IPS DF 6.9 (cell line): ENCODE data around the gene TAF4B.

Source experiments
- DNase-seq: peaks from one replicate; pipeline ENCODE4 v3.0.0-alpha.2; 2013; ENCODE audit warnings: low read depth, low spot score
- H3K27ac ChIP-seq: one replicate; pipeline ENCODE4 v1.5.1; 2013; ENCODE audit warnings: low read length, control low read depth
- H3K27me3 ChIP-seq: 2 replicates; pipeline ENCODE4 v1.6.1; 2013; ENCODE audit warnings: mild to moderate bottlenecking, low read length; ENCODE audit not compliant: control insufficient read depth, insufficient read depth
- H3K36me3 ChIP-seq: 2 replicates; pipeline ENCODE4 v1.6.1; 2013; ENCODE audit warnings: low read length; ENCODE audit not compliant: control insufficient read depth, insufficient read depth
- H3K4me1 ChIP-seq: 2 replicates; pipeline ENCODE4 v1.6.1; 2013; ENCODE audit warnings: low read length; ENCODE audit not compliant: control insufficient read depth, insufficient read depth
- H3K4me3 ChIP-seq: 2 replicates; pipeline ENCODE4 v1.5.1; 2013; ENCODE audit warnings: mild to moderate bottlenecking, low read length
- H3K9me3 ChIP-seq: 2 replicates; pipeline ENCODE4 v1.6.1; 2013; ENCODE audit warnings: low read length, inconsistent platforms; ENCODE audit not compliant: control insufficient read depth, insufficient read depth
- WGBS: extraction: QIAGEN DNeasy Blood & Tissue Kit; methylation state at CpG from one replicate; pipeline ENCODE4 v1.1.7; 2013; ENCODE audit warnings: mixed read lengths, missing lambda C conversion rate; ENCODE audit not compliant: insufficient read length, insufficient coverage; 5-methylcytosine and 5-hydroxymethylcytosine counted together

TAF4B gene

DNA sequence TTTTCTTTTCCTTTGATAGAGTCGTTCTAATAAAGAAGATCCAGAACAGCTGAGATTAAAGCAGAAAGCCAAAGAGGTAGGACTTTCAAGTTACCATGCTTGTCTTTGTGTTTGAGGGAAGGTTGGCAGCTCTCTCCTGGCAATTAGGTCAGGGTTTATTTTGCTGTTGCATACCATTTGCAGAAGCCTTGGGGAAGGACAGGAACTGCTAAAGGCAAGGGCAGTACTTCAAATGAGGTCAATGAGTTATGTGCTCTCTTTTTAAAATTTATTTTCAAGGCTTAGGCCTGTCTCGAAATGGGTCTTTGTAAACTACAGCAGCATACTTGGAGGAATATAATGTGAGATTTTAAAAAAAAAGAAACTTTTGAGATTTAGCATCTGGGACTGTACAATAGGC lies 108.9 kb downstream of the TAF4B start:
- Histone ChIP-seq H3K36me3 (0 out of 2 replicates have a peak, but pooled peaks cover 2% of the 10 kb centered on the region), H3K27me3 (no peaks in the 10 kb centered on the region), H3K9me3 (no peaks in the 10 kb centered on the region), H3K4me1 (no peaks in the 10 kb centered on the region), H3K27ac (no peak overlapping the region), H3K4me3 (no peak overlapping the region)
- WGBS: no CpG with 5 or more reads among the region's 2 CpGs
- no peak for DNase-seq

DNA sequence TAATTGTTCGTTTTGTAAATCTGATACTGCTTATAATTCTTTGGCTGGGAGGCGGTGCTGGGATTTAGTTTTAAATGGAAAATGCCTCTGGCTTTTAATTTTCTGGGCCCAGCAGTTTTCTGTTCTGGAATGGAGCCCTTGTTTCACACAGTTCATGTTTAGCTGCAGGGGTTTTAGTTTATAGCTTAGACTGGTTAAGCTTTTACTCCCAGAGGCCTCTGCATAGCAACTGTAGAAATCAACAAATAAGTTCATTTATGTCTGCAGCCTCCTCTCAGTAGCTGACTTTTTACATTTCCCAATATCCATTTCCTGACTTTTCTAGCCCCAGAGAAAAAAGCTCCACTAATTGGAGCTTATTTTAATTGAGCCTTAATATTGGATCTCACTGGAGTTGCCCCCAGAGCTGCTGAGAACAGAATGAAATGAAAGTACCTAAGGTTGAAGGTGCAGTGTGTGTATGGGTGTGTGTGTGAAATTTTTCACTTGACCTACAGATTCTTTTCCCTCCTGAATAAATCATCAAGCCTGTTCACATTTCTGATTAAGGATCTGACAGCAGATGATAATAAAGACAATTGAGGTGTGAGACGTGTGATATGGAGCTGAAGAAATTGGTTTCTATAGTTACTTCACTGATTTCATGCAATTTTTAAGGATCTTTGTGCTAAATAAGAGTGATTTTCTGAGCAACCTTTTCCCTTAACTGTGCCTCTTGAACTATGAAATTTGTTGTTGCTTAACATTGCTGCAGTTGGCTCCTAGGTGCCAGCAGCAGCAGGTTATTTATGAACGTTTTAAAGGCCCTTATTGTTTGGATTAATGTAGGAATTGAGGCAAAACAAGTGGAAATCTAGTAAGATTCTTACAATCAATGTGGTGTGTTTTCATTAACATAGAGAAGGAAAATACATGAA lies 109.6 kb downstream of the TAF4B start:
- Histone ChIP-seq H3K4me3 (no peak overlapping the region), H3K4me1 (no peaks in the 10 kb centered on the region), H3K36me3 (no peaks in the 10 kb centered on the region), H3K9me3 (no peaks in the 10 kb centered on the region), H3K27ac (no peak overlapping the region), H3K27me3 (no peaks in the 10 kb centered on the region)
- no peak for DNase-seq
- WGBS: no CpG with 5 or more reads among the region's 4 CpGs

DNA sequence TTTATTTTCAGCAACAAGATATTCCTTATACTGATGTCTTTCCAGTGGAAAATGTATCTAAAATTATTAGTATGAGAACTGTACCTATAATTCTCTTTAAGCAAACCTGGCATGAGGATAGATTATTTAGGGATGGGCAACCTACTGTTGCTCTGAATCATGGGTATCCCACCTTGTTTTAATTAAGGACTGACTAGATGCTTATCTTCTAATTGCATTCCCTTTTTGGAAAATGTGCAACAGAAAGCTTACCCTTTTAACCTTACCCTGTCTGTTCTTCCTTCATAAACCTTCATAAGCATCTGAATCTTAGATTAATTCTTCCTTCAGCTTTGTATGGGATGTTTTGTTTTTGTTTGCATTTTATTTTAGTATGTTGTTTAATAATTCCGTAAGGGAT lies 110.3 kb downstream of the TAF4B start:
- Histone ChIP-seq H3K27me3 (no peaks in the 10 kb centered on the region), H3K4me3 (no peak overlapping the region), H3K9me3 (no peaks in the 10 kb centered on the region), H3K36me3 (no peaks in the 10 kb centered on the region), H3K27ac (no peak overlapping the region), H3K4me1 (no peaks in the 10 kb centered on the region)
- no CpG with 5 or more reads among the region's 1 CpG for WGBS
- DNase-seq: no peak

DNA sequence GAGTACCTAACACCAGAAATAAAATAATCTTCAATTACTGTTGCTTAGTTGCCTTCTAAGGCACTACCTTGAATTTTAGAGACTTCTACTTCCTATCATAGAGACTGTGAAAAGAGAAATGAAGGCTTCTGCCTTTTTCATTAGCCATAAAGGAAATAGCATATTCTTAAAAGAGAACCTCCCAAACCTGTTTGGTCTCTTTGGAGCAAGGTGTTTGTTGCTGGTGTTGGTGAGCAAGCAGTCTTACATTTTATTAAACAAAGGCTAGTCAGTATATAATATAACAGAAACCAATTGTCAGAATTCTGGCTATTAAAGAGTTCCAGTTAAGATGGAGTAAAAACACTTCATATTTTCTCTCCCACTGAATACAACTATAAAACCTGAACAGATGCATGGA lies 116.4 kb downstream of the TAF4B start:
- Histone ChIP-seq H3K4me3 (no peak overlapping the region), H3K27ac (no peak overlapping the region), H3K9me3 (no peaks in the 10 kb centered on the region), H3K36me3 (0 out of 2 replicates have a peak, but pooled peaks cover 2% of the 10 kb centered on the region), H3K4me1 (no peaks in the 10 kb centered on the region), H3K27me3 (no peaks in the 10 kb centered on the region)
- no peak for DNase-seq

DNA sequence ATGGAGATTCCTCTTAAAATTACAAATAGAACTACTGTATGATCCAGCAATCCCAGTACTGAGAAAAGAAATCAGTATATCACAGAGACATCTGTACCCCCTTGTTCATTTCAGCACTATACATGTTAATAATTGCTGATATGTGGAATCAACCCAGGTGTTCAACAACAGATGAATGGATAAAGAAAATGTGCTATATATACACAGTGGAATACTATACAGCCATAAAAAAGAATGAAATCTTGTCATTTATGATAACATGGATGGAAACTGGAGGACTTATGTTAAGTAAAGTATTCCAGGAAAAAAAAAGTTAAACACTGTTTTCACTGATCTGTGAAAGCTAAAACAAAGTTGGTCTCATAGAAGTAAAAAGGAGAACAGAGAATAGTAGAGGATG lies 124.7 kb downstream of the TAF4B start:
- Histone ChIP-seq H3K27me3 (no peaks in the 10 kb centered on the region), H3K4me1 (no peaks in the 10 kb centered on the region), H3K36me3 (no peaks in the 10 kb centered on the region), H3K4me3 (no peak overlapping the region), H3K9me3 (no peaks in the 10 kb centered on the region), H3K27ac (no peak overlapping the region)
- no peak for DNase-seq

DNA sequence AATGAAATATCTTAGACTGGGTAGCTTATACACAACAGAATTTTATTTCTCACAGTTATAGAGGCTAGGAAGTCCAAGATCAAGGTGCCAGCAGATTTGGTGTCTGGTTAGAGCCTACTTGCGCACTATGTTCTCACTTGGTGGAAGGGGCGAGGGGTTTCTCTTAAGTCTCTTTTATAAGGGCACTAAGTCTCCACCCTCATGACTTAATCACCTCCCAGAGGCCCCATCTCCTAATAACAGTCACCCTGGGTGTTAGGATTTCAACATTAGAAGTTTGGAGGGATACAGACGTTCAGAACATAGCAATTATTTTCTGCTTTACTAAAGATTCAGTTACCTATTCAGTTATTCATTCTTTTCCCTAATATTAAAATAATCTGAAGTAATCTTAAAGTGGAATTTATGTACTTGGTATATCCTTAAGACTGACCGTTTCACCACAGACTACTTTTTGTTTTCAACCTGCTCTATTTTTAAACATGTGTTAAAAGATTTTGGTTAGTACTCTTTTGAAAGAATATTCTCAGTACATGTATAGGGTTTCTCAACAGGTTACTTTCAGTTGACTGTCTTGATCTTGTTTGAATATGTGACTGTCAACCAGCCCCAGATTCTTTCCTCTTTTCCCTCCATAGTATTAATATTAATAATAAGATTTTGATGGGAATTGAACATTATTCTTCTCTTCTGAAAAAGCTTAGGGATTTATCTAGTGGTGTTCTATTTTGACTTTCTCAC lies 130.0 kb downstream of the TAF4B start:
- H3K4me1 ChIP-seq: no peaks in the 10 kb centered on the region
- no peaks in the 10 kb centered on the region for H3K9me3 ChIP-seq
- no peak overlapping the region for H3K27ac ChIP-seq
- no peak overlapping the region for H3K4me3 ChIP-seq
- no CpG with 5 or more reads among the region's 4 CpGs for WGBS
- H3K36me3 ChIP-seq: no peaks in the 10 kb centered on the region
- no peak for DNase-seq
- H3K27me3 ChIP-seq: no peaks in the 10 kb centered on the region

DNA sequence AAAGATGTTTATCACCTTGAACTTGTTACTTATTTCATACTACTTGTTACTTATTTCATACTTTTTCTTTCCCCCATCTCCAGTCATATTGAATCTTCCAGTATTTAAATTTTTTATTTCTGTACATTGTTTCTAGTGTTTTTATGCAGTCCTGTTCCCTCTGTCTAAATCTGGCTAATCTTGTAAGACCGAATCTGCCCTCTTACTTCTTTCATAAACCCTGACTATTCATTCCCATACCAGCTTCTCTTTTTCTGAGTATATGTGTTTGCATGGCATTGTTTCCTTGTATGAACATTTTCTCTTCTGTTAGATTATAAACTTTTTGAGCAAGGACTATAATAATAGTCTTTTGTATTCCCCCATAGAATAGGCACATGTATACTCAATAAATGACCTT lies 131.7 kb downstream of the TAF4B start:
- Histone ChIP-seq H3K27ac (no peak overlapping the region), H3K36me3 (no peaks in the 10 kb centered on the region), H3K9me3 (no peaks in the 10 kb centered on the region), H3K4me3 (no peak overlapping the region), H3K4me1 (no peaks in the 10 kb centered on the region), H3K27me3 (no peaks in the 10 kb centered on the region)
- WGBS: no CpG with 5 or more reads among the region's 1 CpG
- DNase-seq: no peak

DNA sequence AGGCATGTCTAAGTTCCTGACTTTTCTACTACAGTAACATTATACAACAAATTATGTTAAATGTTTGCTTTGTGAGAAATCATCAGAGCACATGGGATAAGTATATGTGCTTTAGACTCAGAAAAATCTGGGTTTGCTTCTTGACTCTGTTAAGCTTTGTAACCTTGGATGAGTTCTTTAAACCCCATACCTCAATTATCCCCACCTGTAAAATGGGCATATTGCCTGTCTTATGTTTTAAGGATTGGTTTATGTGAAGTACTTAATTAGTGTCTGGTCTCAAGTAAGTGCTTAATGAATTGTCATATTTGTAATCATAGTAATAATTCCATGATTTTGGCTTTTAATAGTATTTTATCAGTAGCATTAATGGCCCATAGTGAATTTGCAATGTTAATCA lies 135.8 kb downstream of the TAF4B start:
- H3K36me3 ChIP-seq: no peaks in the 10 kb centered on the region
- no peaks in the 10 kb centered on the region for H3K27me3 ChIP-seq
- H3K27ac ChIP-seq: no peak overlapping the region
- H3K9me3 ChIP-seq: no peaks in the 10 kb centered on the region
- DNase-seq: no peak
- H3K4me3 ChIP-seq: no peak overlapping the region
- H3K4me1 ChIP-seq: no peaks in the 10 kb centered on the region

DNA sequence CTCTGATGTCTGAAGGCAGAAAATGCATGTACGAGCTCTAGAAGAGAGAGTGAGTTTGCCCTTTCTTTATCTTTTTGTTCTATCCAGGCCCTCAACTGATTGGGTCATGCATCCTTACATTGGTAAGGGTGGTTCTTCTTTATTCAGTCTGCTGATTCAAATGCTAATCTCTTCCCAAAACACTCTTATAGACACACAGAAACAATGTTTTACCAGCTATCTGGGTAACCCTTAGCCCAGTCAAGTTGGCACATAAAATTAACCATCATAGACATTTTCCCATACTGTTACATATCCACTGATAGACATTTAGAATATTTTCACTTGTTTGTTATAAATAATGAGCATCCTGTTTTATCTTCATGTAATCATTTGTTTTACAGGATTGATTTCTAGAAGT lies 141.2 kb downstream of the TAF4B start:
- Histone ChIP-seq H3K27me3 (no peaks in the 10 kb centered on the region), H3K36me3 (no peaks in the 10 kb centered on the region), H3K9me3 (no peaks in the 10 kb centered on the region), H3K4me3 (no peak overlapping the region), H3K27ac (no peak overlapping the region), H3K4me1 (no peaks in the 10 kb centered on the region)
- WGBS: no CpG with 5 or more reads among the region's 1 CpG
- no peak for DNase-seq

DNA sequence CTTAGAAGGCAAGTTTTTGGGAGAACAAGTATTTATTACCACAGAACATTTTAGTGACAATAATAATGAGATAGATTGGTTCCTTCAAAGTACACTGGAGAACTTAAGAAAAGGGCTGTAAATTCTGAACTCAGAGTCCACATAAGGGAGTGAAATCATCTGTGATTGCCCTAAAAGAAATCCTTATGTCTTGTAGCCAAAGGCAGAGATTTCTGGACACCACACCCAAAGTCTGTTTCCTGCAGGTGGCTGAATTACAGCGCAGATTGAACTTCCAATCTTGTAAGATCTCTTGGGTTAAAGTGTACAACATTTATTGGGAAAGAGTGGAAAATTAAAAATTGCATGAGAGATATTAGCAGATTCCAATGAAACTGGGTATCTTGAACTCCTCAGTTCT lies 143.8 kb downstream of the TAF4B start:
- H3K27me3 ChIP-seq: no peaks in the 10 kb centered on the region
- no peak for DNase-seq
- WGBS: no CpG with 5 or more reads among the region's 1 CpG
- H3K4me3 ChIP-seq: no peak overlapping the region
- no peak overlapping the region for H3K27ac ChIP-seq
- no peaks in the 10 kb centered on the region for H3K36me3 ChIP-seq
- H3K4me1 ChIP-seq: no peaks in the 10 kb centered on the region
- no peaks in the 10 kb centered on the region for H3K9me3 ChIP-seq

DNA sequence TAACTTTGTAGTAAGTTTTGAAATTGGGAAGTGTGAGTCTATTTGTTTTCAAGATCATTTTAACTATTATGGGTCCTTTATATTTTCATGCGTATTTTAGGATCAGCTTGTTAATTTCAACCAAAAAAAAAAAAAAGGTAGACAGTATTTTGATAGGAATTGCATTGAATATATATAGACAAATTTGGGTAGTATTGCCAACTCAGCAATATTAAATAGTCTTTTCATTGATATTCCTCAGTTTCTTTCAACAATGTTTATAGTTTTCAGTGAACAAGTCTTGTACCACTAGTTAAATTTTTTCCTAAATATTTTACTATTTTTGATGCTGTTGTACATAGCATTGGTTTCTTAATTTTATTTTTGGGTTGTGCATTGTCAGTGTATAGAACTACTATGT lies 149.9 kb downstream of the TAF4B start:
- Histone ChIP-seq H3K27ac (no peak overlapping the region), H3K27me3 (no peaks in the 10 kb centered on the region)
- WGBS: no CpG with 5 or more reads among the region's 1 CpG

More for the DNA sequence above, 149.9 kb downstream of the TAF4B start:
- DNase-seq: no peak
- no peaks in the 10 kb centered on the region for H3K9me3 ChIP-seq
- H3K4me1 ChIP-seq: no peaks in the 10 kb centered on the region
- H3K36me3 ChIP-seq: no peaks in the 10 kb centered on the region
- H3K4me3 ChIP-seq: no peak overlapping the region
